T-helper 2 cell treated with Interferon-gamma antibody and Interleukin-4, amounts not matched to agents 5 μg/mL and 100 μg/mL, for 36 hours (primary cell): ENCODE results near the gene SLC30A2.

Experiments
- DNase-seq: peaks from one replicate; pipeline ENCODE4 v3.0.0; 2021; ENCODE audit warnings: low spot score
- H3K27ac Mint-ChIP-seq: one replicate; pipeline ENCODE4 v1.8.0; 2021; ENCODE audit warnings: mild to moderate bottlenecking, mixed read lengths
- H3K27me3 Mint-ChIP-seq: one replicate; pipeline ENCODE4 v1.8.0; 2021; ENCODE audit warnings: low read depth, mixed read lengths
- H3K36me3 Mint-ChIP-seq: one replicate; pipeline ENCODE4 v1.8.0; 2021; ENCODE audit warnings: low read depth, mixed read lengths
- H3K4me1 Mint-ChIP-seq: one replicate; pipeline ENCODE4 v1.8.0; 2021; ENCODE audit warnings: low read depth, mixed read lengths
- H3K4me3 Mint-ChIP-seq: one replicate; pipeline ENCODE4 v1.8.0; 2022; ENCODE audit warnings: mild to moderate bottlenecking, moderate library complexity, mixed read lengths
- H3K9me3 Mint-ChIP-seq: one replicate; pipeline ENCODE4 v1.8.0; 2021; ENCODE audit warnings: mixed read lengths

The SLC30A2 gene

DNA sequence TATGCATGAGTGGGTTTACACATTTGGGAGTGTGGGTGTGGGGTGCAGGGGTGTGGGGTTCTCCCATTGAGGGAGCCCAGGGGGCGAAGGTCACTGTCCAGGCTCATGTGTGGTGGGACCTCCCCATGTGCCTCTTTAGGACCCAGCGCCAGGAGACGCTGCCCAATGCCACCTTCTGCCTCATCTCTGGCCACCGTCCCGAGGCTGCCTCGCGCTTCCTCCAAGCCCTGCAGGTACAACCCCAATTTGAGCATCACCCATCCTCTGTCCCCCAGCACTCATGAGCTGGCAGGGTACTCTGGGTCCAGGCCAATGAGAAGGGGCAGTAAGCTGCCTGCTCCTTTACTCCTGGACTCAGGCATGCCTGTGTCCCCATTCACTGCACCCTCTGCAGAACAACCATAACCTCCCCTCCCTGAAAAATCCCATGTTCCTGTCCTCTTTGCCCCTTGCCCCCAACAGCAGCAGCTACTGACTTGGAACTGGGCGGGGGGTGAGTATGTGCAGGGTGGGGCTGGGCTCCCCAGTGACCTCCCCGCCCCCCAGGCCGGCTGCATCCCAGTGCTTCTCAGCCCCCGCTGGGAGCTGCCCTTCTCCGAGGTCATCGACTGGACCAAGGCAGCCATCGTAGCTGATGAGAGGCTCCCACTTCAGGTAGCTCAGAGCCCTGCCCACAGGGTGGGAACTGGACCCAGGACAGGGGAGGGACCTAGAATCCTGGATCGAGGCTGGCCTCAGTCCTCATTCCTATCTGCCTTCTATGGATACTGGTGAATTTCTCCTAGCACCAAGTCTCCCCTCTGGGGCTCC is 16.7 kb downstream of the SLC30A2 start:
- Mint-ChIP-seq H3K9me3 (no peaks in the 10 kb centered on the region), H3K27me3 (peaks cover 14% of the 10 kb centered on the region), H3K4me3 (no peak overlapping the region), H3K27ac (no peak overlapping the region), H3K4me1 (no peaks in the 10 kb centered on the region), H3K36me3 (no peaks in the 10 kb centered on the region)
- DNase-seq = no peak

- H3K4me3 Mint-ChIP-seq = no peak overlapping the region
- no peaks in the 10 kb centered on the region for H3K36me3 Mint-ChIP-seq
- H3K27me3 Mint-ChIP-seq = peaks cover 10% of the 10 kb centered on the region
- no peaks in the 10 kb centered on the region for H3K9me3 Mint-ChIP-seq
- no peaks in the 10 kb centered on the region for H3K4me1 Mint-ChIP-seq
- DNase-seq = no peak
- H3K27ac Mint-ChIP-seq = no peak overlapping the region
Observed at GRCh38 chr1:26028490-26028980, 17.4 kb downstream of the SLC30A2 start.

- H3K27ac Mint-ChIP-seq = no peak overlapping the region
- no peaks in the 10 kb centered on the region for H3K4me1 Mint-ChIP-seq
- DNase-seq = no peak
- H3K27me3 Mint-ChIP-seq = peaks cover 10% of the 10 kb centered on the region
- H3K4me3 Mint-ChIP-seq = no peak overlapping the region
- H3K36me3 Mint-ChIP-seq = no peaks in the 10 kb centered on the region
- H3K9me3 Mint-ChIP-seq = no peaks in the 10 kb centered on the region
Observed at GRCh38 chr1:26027716-26028489, 18.0 kb downstream of the SLC30A2 start.

- no peaks in the 10 kb centered on the region for H3K9me3 Mint-ChIP-seq
- no peak for DNase-seq
- no peak overlapping the region for H3K27ac Mint-ChIP-seq
- H3K36me3 Mint-ChIP-seq = no peaks in the 10 kb centered on the region
- no peaks in the 10 kb centered on the region for H3K4me1 Mint-ChIP-seq
- H3K4me3 Mint-ChIP-seq = no peak overlapping the region
- H3K27me3 Mint-ChIP-seq = peaks cover 3% of the 10 kb centered on the region
Observed at GRCh38 chr1:26025517-26025916, 20.4 kb downstream of the SLC30A2 start.

DNA sequence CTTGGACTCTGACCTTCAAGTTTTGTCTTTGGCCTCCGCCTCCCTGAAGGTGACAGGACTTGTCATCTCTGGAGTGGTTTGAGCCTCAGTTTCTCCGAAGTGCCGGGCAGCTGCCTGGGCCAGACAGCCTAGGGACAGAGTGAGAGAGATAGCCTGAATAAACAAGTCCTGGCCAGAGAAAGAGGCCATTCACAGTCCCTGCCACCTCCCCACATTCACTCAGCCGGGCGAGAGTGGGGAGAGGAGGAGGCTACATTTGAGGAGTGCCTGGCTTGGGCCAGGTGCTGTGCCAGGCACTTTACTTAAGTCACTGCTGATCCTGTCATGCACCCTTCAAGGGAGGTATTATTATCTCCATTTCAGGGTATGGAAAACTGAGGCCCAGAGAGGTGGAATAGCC is 20.9 kb downstream of the SLC30A2 start:
- Mint-ChIP-seq H3K9me3 (no peaks in the 10 kb centered on the region), H3K36me3 (no peaks in the 10 kb centered on the region), H3K27me3 (peaks cover 3% of the 10 kb centered on the region), H3K4me1 (peaks cover under 1% of the 10 kb centered on the region), H3K4me3 (no peak overlapping the region), H3K27ac (no peak overlapping the region)
- no peak for DNase-seq

- Mint-ChIP-seq H3K27ac (no peak overlapping the region), H3K4me1 (peaks cover 7% of the 10 kb centered on the region), H3K4me3 (no peak overlapping the region), H3K36me3 (no peaks in the 10 kb centered on the region), H3K9me3 (no peaks in the 10 kb centered on the region), H3K27me3 (peaks cover 4% of the 10 kb centered on the region)
- DNase-seq = no peak
Observed at GRCh38 chr1:26023826-26024225, 22.1 kb downstream of the SLC30A2 start.

DNA sequence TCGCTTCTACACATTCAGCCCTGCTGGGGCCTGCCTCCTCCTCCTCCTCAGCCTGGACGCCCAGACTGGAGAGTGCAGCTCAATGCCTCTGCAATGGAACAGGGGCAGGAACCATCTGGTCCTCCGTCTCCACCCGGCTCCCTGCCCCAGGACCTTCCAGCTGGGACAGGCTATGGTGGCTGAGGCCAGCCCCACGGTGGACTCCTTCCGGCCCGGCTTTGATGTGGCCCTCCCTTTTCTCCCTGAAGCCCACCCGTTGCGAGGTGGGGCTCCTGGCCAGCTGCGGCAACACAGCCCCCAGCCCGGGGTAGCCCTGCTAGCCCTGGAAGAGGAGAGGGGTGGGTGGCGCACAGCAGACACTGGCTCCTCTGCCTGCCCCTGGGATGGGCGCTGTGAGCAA is 22.9 kb downstream of the SLC30A2 start:
- peaks cover 7% of the 10 kb centered on the region for H3K4me1 Mint-ChIP-seq
- no peaks in the 10 kb centered on the region for H3K9me3 Mint-ChIP-seq
- H3K4me3 Mint-ChIP-seq = no peak overlapping the region
- peaks cover 6% of the 10 kb centered on the region for H3K27me3 Mint-ChIP-seq
- no peaks in the 10 kb centered on the region for H3K36me3 Mint-ChIP-seq
- DNase-seq = no peak
- no peak overlapping the region for H3K27ac Mint-ChIP-seq

- H3K27ac Mint-ChIP-seq = no peak overlapping the region
- peaks cover 7% of the 10 kb centered on the region for H3K4me1 Mint-ChIP-seq
- H3K36me3 Mint-ChIP-seq = no peaks in the 10 kb centered on the region
Observed at GRCh38 chr1:26022404-26022779, 23.5 kb downstream of the SLC30A2 start.

DNA sequence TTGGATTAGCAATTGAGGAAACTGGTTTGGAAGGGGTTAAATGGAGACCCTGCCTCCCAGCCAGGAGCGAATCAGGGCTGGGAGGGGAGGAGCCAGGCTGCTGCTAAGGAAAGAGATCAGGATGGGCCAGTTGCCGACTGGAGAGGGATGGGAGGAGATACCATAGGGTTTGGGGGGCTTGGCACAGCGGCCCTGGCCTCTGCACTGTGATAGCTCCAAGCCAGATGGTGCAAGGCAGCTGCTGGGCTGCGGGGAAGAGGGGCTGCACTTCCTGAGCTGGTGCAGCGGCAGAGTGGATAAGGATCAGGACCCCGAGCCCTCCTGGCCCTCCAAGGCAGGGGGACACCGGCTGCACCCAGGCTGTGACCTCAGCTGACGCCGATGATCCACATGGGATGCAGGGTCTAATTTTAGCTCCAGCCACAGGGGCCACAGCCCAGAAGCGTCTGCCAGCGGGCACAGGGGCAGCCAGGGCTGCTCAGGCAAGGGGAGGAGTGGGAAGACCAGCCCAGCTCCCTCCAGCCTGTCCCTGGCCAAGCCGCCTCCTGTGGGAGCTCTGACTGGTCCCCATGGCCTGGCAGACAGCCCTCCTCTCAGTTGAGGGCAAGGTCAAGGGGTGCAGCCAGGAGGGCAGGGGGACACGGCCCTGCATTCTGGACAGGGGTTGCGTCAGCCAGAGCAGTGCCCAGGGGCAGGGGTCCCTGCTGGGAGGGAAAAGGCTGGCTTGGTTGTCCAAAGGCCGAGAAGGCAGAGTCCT is 24.1 kb downstream of the SLC30A2 start, which contains the start of gene EXTL1:
TSS of gene EXTL1 (plus strand) at position 129 of the 757 bp plus-strand sequence. CDS start 872 bp downstream, outside the sequence.
- no peak for DNase-seq
- H3K4me1 Mint-ChIP-seq = peaks cover 7% of the 10 kb centered on the region
- no peaks in the 10 kb centered on the region for H3K9me3 Mint-ChIP-seq
- no peaks in the 10 kb centered on the region for H3K36me3 Mint-ChIP-seq
- H3K27ac Mint-ChIP-seq = no peak within 1 kb of the TSS
- peaks cover 6% of the 10 kb centered on the region for H3K27me3 Mint-ChIP-seq
- H3K4me3 Mint-ChIP-seq = no peak within 1 kb of the TSS

More at GRCh38 chr1:26022404-26022779, 23.5 kb downstream of the SLC30A2 start:
- no peak for DNase-seq
- Mint-ChIP-seq H3K27me3 (peaks cover 6% of the 10 kb centered on the region), H3K4me3 (no peak overlapping the region), H3K9me3 (no peaks in the 10 kb centered on the region)

GRCh38 chr1:26020941-26021646 is 24.8 kb downstream of the SLC30A2 start:
- no peaks in the 10 kb centered on the region for H3K36me3 Mint-ChIP-seq
- no peak for DNase-seq
- H3K4me3 Mint-ChIP-seq = no peak overlapping the region
- peaks cover 7% of the 10 kb centered on the region for H3K4me1 Mint-ChIP-seq
- H3K9me3 Mint-ChIP-seq = no peaks in the 10 kb centered on the region
- H3K27me3 Mint-ChIP-seq = peaks cover 6% of the 10 kb centered on the region
- no peak overlapping the region for H3K27ac Mint-ChIP-seq

- Mint-ChIP-seq H3K27ac (no peak overlapping the region), H3K9me3 (no peaks in the 10 kb centered on the region), H3K36me3 (no peaks in the 10 kb centered on the region), H3K4me3 (no peak overlapping the region), H3K4me1 (peaks cover 7% of the 10 kb centered on the region), H3K27me3 (peaks cover 6% of the 10 kb centered on the region)
- DNase-seq = no peak
Observed at GRCh38 chr1:26020330-26020768, 25.6 kb downstream of the SLC30A2 start.

DNA sequence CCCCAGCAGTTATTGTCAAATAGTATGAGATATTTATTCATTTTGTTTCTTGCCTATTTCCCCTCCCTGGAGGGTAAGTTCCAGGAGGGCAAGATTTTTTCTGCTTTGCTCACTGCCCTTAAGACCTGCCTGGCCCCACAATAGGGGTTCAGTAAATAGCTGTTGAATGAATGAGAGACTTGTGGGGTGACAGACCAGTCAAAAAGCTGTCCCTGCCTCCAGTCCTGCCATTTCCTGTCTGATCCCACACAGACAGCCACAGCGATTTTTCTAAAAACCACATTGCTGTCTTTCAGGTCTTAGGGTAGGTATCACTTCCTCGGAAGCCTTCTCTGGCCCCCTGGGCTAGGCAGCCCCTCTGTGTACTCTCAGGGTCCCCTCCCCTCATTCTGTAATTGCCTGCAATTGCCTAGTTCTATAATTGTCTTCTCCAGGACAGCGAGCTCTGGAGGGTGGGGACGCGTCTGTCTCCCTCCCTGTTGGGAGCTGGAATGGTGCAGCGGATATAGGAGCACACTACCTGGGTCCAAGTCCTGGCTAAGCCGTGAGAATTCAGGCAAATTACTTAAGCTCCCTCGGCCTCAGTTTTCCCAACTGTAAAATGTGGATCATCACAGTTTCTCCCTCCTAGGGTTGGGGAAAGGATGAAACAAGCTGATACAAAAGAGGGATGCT is 26.1 kb downstream of the SLC30A2 start:
- H3K4me1 Mint-ChIP-seq = peaks cover 7% of the 10 kb centered on the region
- no peak overlapping the region for H3K27ac Mint-ChIP-seq
- H3K9me3 Mint-ChIP-seq = no peaks in the 10 kb centered on the region
- DNase-seq = no peak
- H3K27me3 Mint-ChIP-seq = peaks cover 6% of the 10 kb centered on the region
- no peak overlapping the region for H3K4me3 Mint-ChIP-seq
- no peaks in the 10 kb centered on the region for H3K36me3 Mint-ChIP-seq

- H3K27me3 Mint-ChIP-seq = peaks cover 6% of the 10 kb centered on the region
- peaks cover 7% of the 10 kb centered on the region for H3K4me1 Mint-ChIP-seq
- no peaks in the 10 kb centered on the region for H3K9me3 Mint-ChIP-seq
- no peak overlapping the region for H3K4me3 Mint-ChIP-seq
- H3K27ac Mint-ChIP-seq = no peak overlapping the region
- no peak for DNase-seq
- H3K36me3 Mint-ChIP-seq = no peaks in the 10 kb centered on the region
Observed at GRCh38 chr1:26017606-26018005, 28.3 kb downstream of the SLC30A2 start.
